HepG2 (cell line): ENCODE results near the gene TLCD3A. TPM values are rescaled to one million over a fixed set of nuclear protein-coding genes. Genes with fewer than 3 reads are reported as not detected.

ENCODE experiments used
- ATAC-seq: fragments of 200-7000 bp; cut with Tn5 transposase; 3 replicates; pipeline ENCODE4 v1.9.1; 2020; ENCODE audit warnings: mild to moderate bottlenecking, moderate library complexity
- Bru-seq: library from RNA; stranded (reverse); fragments of 400-500 nt; gene quantifications from one replicate; lab custom pipeline; 2021; lab: Mats Ljungman, UMichigan
- BruChase-seq, 2 experiments: library from RNA; stranded (reverse); fragments of 400-500 nt; gene quantifications; one replicate each; lab custom pipeline; 2021; lab: Mats Ljungman, UMichigan
- BruUV-seq: library from RNA; stranded (reverse); fragments of 400-500 nt; replicated peaks from 2 replicates; lab custom pipeline; 2021; lab: Mats Ljungman, UMichigan
- CTCF ChIA-PET: fragments of 300-600 bp; formaldehyde crosslinking; extraction: SDS; loops from one replicate; lab custom pipeline; 2021; ENCODE audit warnings: low total read pairs, inconsistent platforms, low intra/inter-chr PET ratio; lab: Yijun Ruan, JAX
- POLR2A ChIA-PET: fragments of 350-600 bp; sonication (Branson Sonifier 250); formaldehyde crosslinking; loops from one replicate; lab custom pipeline; 2020; ENCODE audit warnings: antibody characterized with exemption, inconsistent platforms; lab: Yijun Ruan, JAX
- DNase-seq: peaks from one replicate; pipeline ENCODE4 v3.0.0-alpha.2; 2015; ENCODE audit warnings: low spot score
- FAIRE-seq: peaks from 3 replicates; lab custom pipeline; 2011; peaks lifted over from hg19 to GRCh38; lab: Jason Lieb, UNC
- H2AFZ ChIP-seq: one replicate; pipeline ENCODE4 v1.6.1; 2011; ENCODE audit warnings: low read length, inconsistent platforms
- H3K27ac ChIP-seq: fragments of 300-600 bp; 3 replicates; pipeline ENCODE4 v1.8.0; 2011; ENCODE audit warnings: mixed run types, mild to moderate bottlenecking, mixed read lengths, low read length, inconsistent platforms; ENCODE audit not compliant: insufficient read depth; ENCODE audit errors: extremely low read length
- H3K27me3 ChIP-seq, 2 experiments: fragments of 200-600 bp in 1 of 2; 2 replicates in 1 of 2; 3 replicates in 1 of 2; pipeline versions ENCODE4 v1.6.0 to v1.8.0; 2011; ENCODE audit warnings: low read length in 2 of 2, mild to moderate bottlenecking in 2 of 2, moderate library complexity in 2 of 2, inconsistent platforms in 1 of 2; ENCODE audit not compliant: insufficient read depth in 2 of 2, control insufficient read depth in 1 of 2
- H3K36me3 ChIP-seq, 2 experiments: fragments of 200-600 bp in 1 of 2; replicated peaks in 1 of 2; 2 replicates in 1 of 2; 3 replicates in 1 of 2; pipeline versions ENCODE4 v1.5.1 to v1.8.0; 2011; ENCODE audit warnings: low read length in 2 of 2, inconsistent platforms in 1 of 2; ENCODE audit not compliant: insufficient read depth in 2 of 2, control insufficient read depth in 1 of 2
- H3K4me1 ChIP-seq: 2 replicates; pipeline ENCODE4 v1.5.1; 2012; ENCODE audit warnings: low read length, inconsistent platforms; ENCODE audit not compliant: insufficient read depth
- H3K4me2 ChIP-seq: 2 replicates; pipeline ENCODE4 v1.6.0; 2011; ENCODE audit warnings: low read depth, low read length, inconsistent platforms
- H3K4me3 ChIP-seq, 3 experiments: fragments of 200-600 bp in 1 of 3; sonication (generic), shearing (Covaris generic) in 1 of 3; replicated peaks in 1 of 3; 2 replicates each; pipeline ENCODE4 v1.5.1; 2011 to 2016; ENCODE audit warnings: low read length in 3 of 3, inconsistent platforms in 2 of 3, low read depth in 2 of 3, mild to moderate bottlenecking in 2 of 3, control low read depth in 1 of 3, mixed read lengths in 1 of 3; ENCODE audit not compliant: insufficient read depth in 1 of 3
- H3K79me2 ChIP-seq: one replicate; pipeline ENCODE4 v1.6.1; 2011; ENCODE audit warnings: low read length, inconsistent platforms; ENCODE audit not compliant: insufficient read depth
- H3K9ac ChIP-seq: 2 replicates; pipeline ENCODE4 v1.6.0; 2011; ENCODE audit warnings: mild to moderate bottlenecking, low read depth, low read length, inconsistent platforms; ENCODE audit not compliant: insufficient read depth
- H3K9me3 ChIP-seq: 2 replicates; pipeline ENCODE4 v1.5.1; 2012; ENCODE audit warnings: mild to moderate bottlenecking, low read length
- H4K20me1 ChIP-seq: 2 replicates; pipeline ENCODE4 v1.6.0; 2011; ENCODE audit warnings: inconsistent platforms, mild to moderate bottlenecking, low read length, moderate library complexity; ENCODE audit not compliant: insufficient read depth
- AGO2 ChIP-seq: fragments of 200-400 bp; formaldehyde crosslinking; optimal IDR thresholded peaks from 2 replicates; pipeline ENCODE3; 2017; ENCODE audit warnings: mild to moderate bottlenecking, low read depth, low read length, moderate library complexity
- HNRNPK ChIP-seq: fragments of 200-400 bp; formaldehyde crosslinking; IDR thresholded peaks from 2 replicates; pipeline ENCODE4 v1.6.1; 2018; ENCODE audit warnings: low read length, low read depth, moderate library complexity, mild to moderate bottlenecking; ENCODE audit not compliant: poor library complexity, severe bottlenecking
- HNRNPLL ChIP-seq: fragments of 200-400 bp; formaldehyde crosslinking; IDR thresholded peaks from 2 replicates; pipeline ENCODE4 v1.6.1; 2017; ENCODE audit warnings: mild to moderate bottlenecking, low read depth, low read length; ENCODE audit not compliant: poor library complexity, severe bottlenecking
- KAT8 ChIP-seq: IDR thresholded peaks from 2 replicates; pipeline ENCODE4 v1.6.1; 2016; ENCODE audit warnings: missing genetic modification reagents, missing compliant biosample characterization
- KLF12 ChIP-seq: sonication (generic); formaldehyde crosslinking; IDR thresholded peaks from 2 replicates; pipeline ENCODE4 v1.4.0; 2020; ENCODE audit warnings: missing genetic modification reagents, borderline replicate concordance
- MEIS2 ChIP-seq: sonication (generic); formaldehyde crosslinking; IDR thresholded peaks from 2 replicates; pipeline ENCODE4 v1.9.0; 2021; ENCODE audit warnings: mild to moderate bottlenecking, missing genetic modification reagents
- MXI1 ChIP-seq: IDR thresholded peaks from 3 replicates; pipeline ENCODE4 v1.6.1; 2012; ENCODE audit warnings: low read depth, low read length, inconsistent platforms, borderline replicate concordance
- REXO4 ChIP-seq: sonication (generic); formaldehyde crosslinking; IDR thresholded peaks from 2 replicates; pipeline ENCODE4 v1.8.0; 2022; ENCODE audit warnings: missing genetic modification reagents, mild to moderate bottlenecking, borderline replicate concordance
- TAF1 ChIP-seq: sonication (generic); formaldehyde crosslinking; IDR thresholded peaks from 2 replicates; pipeline ENCODE4 v1.4.0; 2020; ENCODE audit warnings: missing genetic modification reagents
- YEATS4 ChIP-seq: sonication (generic); formaldehyde crosslinking; IDR thresholded peaks from 2 replicates; pipeline ENCODE4 v1.4.0; 2020; ENCODE audit warnings: missing genetic modification reagents, borderline replicate concordance
- ZNF343 ChIP-seq: sonication (generic); formaldehyde crosslinking; IDR thresholded peaks from 2 replicates; pipeline ENCODE4 v1.4.0; 2020; ENCODE audit warnings: mild to moderate bottlenecking, missing genetic modification reagents
- ZNF430 ChIP-seq: sonication (generic); formaldehyde crosslinking; IDR thresholded peaks from 2 replicates; pipeline ENCODE4 v1.9.0; 2021; ENCODE audit warnings: mild to moderate bottlenecking, missing genetic modification reagents
- ZNF549 ChIP-seq: sonication (generic); formaldehyde crosslinking; IDR thresholded peaks from 2 replicates; pipeline ENCODE4 v1.5.0; 2020; ENCODE audit warnings: missing genetic modification reagents
- WGBS: methylation state at CpG from one replicate; pipeline ENCODE4 v1.1.6; 2017; ENCODE audit warnings: low lambda C conversion rate; 5-methylcytosine and 5-hydroxymethylcytosine counted together
- in situ Hi-C: cut with HindIII; loops from 2 replicates; pipeline ENCODE4 v1.10.0; 2017; ENCODE audit warnings: low pct_unique_long_range_greater_than_20kb; ENCODE audit not compliant: extremely low pct_ligation_motif_present
- intact Hi-C: fragments of 100-400 bp; cut with micrococcal nuclease; formaldehyde crosslinking; loops from one replicate; pipeline ENCODE4 v1.10.0; 2022; ENCODE audit not compliant: unreplicated experiment
- long read RNA-seq, 2 experiments: library from RNA in 1 of 2; library from polyadenylated mRNA in 1 of 2; stranded (forward) in 1 of 2; unstranded in 1 of 2; transcript quantifications; one replicate each; pipeline ENCODE4 v2.0.0, GENCODE V29; 2019 to 2022
- polyA minus RNA-seq, 3 experiments: library from RNA; depleted of rRNA, polyadenylated mRNA; stranded (reverse); fragments of >200 nt; gene quantifications; 2 replicates each; pipeline ENCODE4 v1.2.3, GENCODE V29; 2011; ENCODE audit warnings: low replicate concordance in 1 of 3
- polyA plus RNA-seq, 8 experiments: library from polyadenylated mRNA; depleted of rRNA in 3 of 8; stranded (reverse) in 7 of 8; unstranded in 1 of 8; fragments of >200 nt; fragmentation: Illumina TruSeq in 4 of 8; extraction: Trizol in 4 of 8; gene quantifications; 2 replicates each; pipeline versions ENCODE4 v1.2.1 to v1.2.3, GENCODE V29; 2011 to 2016; ENCODE audit warnings: low read depth in 4 of 8, missing spikeins in 1 of 8, mixed read lengths in 1 of 8; ENCODE audit not compliant: insufficient read depth in 1 of 8
- total RNA-seq, 5 experiments: library from RNA; depleted of rRNA; stranded (reverse); fragments of >200 nt; fragmentation: Illumina TruSeq; extraction: Trizol; gene quantifications; 2 replicates each; pipeline ENCODE4 v1.2.3, GENCODE V29; 2016; ENCODE audit warnings: low read depth in 1 of 5
- TF ChIP-seq, protein P1 (sequence below), 2 experiments: sonication (generic) in 1 of 2; formaldehyde crosslinking in 1 of 2; IDR thresholded peaks; 2 replicates each; pipeline versions ENCODE4 v1.4.0 to v1.6.1; 2018 to 2020; ENCODE audit warnings: missing genetic modification reagents in 2 of 2, borderline replicate concordance in 1 of 2, low read depth in 1 of 2, mild to moderate bottlenecking in 1 of 2, missing biosample characterization in 1 of 2

TLCD3A gene
- total RNA-seq (2016; rRNA removed; fragmentation: Illumina TruSeq; extraction: Trizol) (16.5 and 25.2 TPM in 2 replicates), polyA plus RNA-seq (2011; rRNA removed) (46.6 and 53.8 TPM in 2 replicates), polyA minus RNA-seq (2011; rRNA and poly(A)+ RNA removed; ENCODE audit: low replicate concordance) (112 and 176 TPM in 2 replicates), Bru-seq, nascent RNA (percentile 76 among the genes with signal in this experiment), BruChase-seq, experiment 1, labeled RNA remaining after a 6-hour chase (percentile 85 among the genes with signal in this experiment), BruChase-seq, experiment 2, labeled RNA remaining after a 2-hour chase (percentile 81 among the genes with signal in this experiment)
- 11.6 and 12.3 TPM in 2 replicates for total RNA-seq (2016; cell fraction: cytosol; rRNA removed; fragmentation: Illumina TruSeq; extraction: Trizol; ENCODE audit: low read depth)
- total RNA-seq (2016; cell fraction: insoluble cytoplasmic fraction; rRNA removed; fragmentation: Illumina TruSeq; extraction: Trizol) = 16.8 and 25.2 TPM in 2 replicates
- total RNA-seq (2016; cell fraction: membrane; rRNA removed; fragmentation: Illumina TruSeq; extraction: Trizol) = 24.8 and 30.1 TPM in 2 replicates
- 22.5 and 29.8 TPM in 2 replicates for total RNA-seq (2016; cell fraction: nucleus; rRNA removed; fragmentation: Illumina TruSeq; extraction: Trizol)
- 55.4 and 57.8 TPM in 2 replicates for polyA plus RNA-seq (2011; cell fraction: cytosol; rRNA removed)
- 29.5 and 29.7 TPM in 2 replicates for polyA plus RNA-seq (2011; cell fraction: nucleus; rRNA removed)
- 28.7 and 29.6 TPM in 2 replicates for polyA plus RNA-seq (2012)
- polyA plus RNA-seq (2016; cell fraction: cytosol; fragmentation: Illumina TruSeq; extraction: Trizol; ENCODE audit: low read depth) = 16.6 and 21.9 TPM in 2 replicates
- polyA plus RNA-seq (2016; cell fraction: insoluble cytoplasmic fraction; fragmentation: Illumina TruSeq; extraction: Trizol; ENCODE audit: low read depth) = 21.1 and 27.9 TPM in 2 replicates
- 30.8 and 33.2 TPM in 2 replicates for polyA plus RNA-seq (2016; cell fraction: membrane; fragmentation: Illumina TruSeq; extraction: Trizol; ENCODE audit: low read depth)
- 48.5 and 49.8 TPM in 2 replicates for polyA plus RNA-seq (2016; cell fraction: nucleus; fragmentation: Illumina TruSeq; extraction: Trizol; ENCODE audit: insufficient read depth, low read depth)
- polyA minus RNA-seq (2011; cell fraction: cytosol; rRNA and poly(A)+ RNA removed) = 36.8 and 39.7 TPM in 2 replicates
- polyA minus RNA-seq (2011; cell fraction: nucleus; rRNA and poly(A)+ RNA removed) = 18.0 and 23.5 TPM in 2 replicates
- long read RNA-seq, experiment 1, transcript FAM57A-202 (5 exons, 2,412 nt) = major isoform, 32 of 53 reads
- long read RNA-seq, experiment 1, transcript FAM57A-203 (4 exons, 2,386 nt) = minor isoform, 7 of 53 reads
- long read RNA-seq, experiment 1, partial matches to known transcripts = 3 of 53 reads
- long read RNA-seq, experiment 1, other reads (novel, unspliced or antisense) = 11 of 53 reads
- long read RNA-seq, experiment 2, partial matches to known transcripts = 27 of 89 reads
- long read RNA-seq, experiment 2, other reads (novel, unspliced or antisense) = 62 of 89 reads

- Histone ChIP-seq H3K79me2 (peaks cover 25% of the 10 kb centered on the region), H4K20me1 (no peaks in the 10 kb centered on the region), H3K27me3 (no peaks in the 10 kb centered on the region), H3K4me2 (peak within 1 kb of the TSS; percentile 97), H3K4me3 (peak within 1 kb of the TSS; percentile 81 to 86 (median 83)), H3K4me1 (peaks cover 53% of the 10 kb centered on the region), H3K9me3 (no peaks in the 10 kb centered on the region), H3K9ac (peak within 1 kb of the TSS; percentile 88), H3K36me3 (peaks cover 0 to 6% of the 10 kb centered on the region in 2 experiments; a peak in 2 of 5 replicates), H3K27ac (peak within 1 kb of the TSS; percentile 80), H2AFZ (peak within 1 kb of the TSS; percentile 23)
- DNase-seq (no peak), FAIRE-seq (no peak), ATAC-seq (peak; percentile 74)
- in situ Hi-C loops = no loop called here
- CTCF ChIA-PET = no interaction called here
- BruUV-seq = no TSS peak
- POLR2A ChIA-PET = interaction anchor here (1.2 kb wide), 1 partner anchor 13 kb away, joined by 3 read pairs; no protein-coding TSS in a partner anchor
- no CpG with 5 or more reads among the region's 126 CpGs for WGBS
- intact Hi-C loops = no loop called here
- TF ChIP-seq ZNF430 (CRISPR knock-in tag) = no peak; the same call in 1 of the 2 replicates
- TF ChIP-seq TAF1 (CRISPR knock-in tag) = peak; percentile 1; the same call in 1 of the 2 replicates
- 0 out of 2 replicates have a peak, but pooled peaks have one; percentile 39 for TF ChIP-seq ZNF549 (CRISPR knock-in tag)
- TF ChIP-seq YEATS4 (CRISPR knock-in tag) = peak; percentile 39; the same call in 1 of the 2 replicates
- no peak for TF ChIP-seq ZNF343
- TF ChIP-seq KLF12 = 0 out of 2 replicates have a peak, but pooled peaks have one; percentile 41
- TF ChIP-seq AGO2 = peak; percentile 75
- peak; percentile 26 for TF ChIP-seq HNRNPK
- peak; percentile 3 for TF ChIP-seq HNRNPLL
- TF ChIP-seq, protein P1, sequence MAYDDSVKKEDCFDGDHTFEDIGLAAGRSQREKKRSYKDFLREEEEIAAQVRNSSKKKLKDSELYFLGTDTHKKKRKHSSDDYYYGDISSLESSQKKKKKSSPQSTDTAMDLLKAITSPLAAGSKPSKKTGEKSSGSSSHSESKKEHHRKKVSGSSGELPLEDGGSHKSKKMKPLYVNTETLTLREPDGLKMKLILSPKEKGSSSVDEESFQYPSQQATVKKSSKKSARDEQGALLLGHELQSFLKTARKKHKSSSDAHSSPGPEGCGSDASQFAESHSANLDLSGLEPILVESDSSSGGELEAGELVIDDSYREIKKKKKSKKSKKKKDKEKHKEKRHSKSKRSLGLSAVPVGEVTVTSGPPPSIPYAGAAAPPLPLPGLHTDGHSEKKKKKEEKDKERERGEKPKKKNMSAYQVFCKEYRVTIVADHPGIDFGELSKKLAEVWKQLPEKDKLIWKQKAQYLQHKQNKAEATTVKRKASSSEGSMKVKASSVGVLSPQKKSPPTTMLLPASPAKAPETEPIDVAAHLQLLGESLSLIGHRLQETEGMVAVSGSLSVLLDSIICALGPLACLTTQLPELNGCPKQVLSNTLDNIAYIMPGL (CRISPR knock-in tag; IDR thresholded peaks at IDR 0.05; ENCODE audit: borderline replicate concordance in 1 of 2, low read depth in 1 of 2) = 0 out of 4 replicates have a peak, but pooled peaks of 1 of the 2 experiments have one; percentile 25
- TF ChIP-seq MXI1 = peak; percentile 9; the same call in 1 of the 3 replicates
- TF ChIP-seq REXO4 (CRISPR knock-in tag) = no peak
- 0 out of 2 replicates have a peak, but pooled peaks have one; percentile 49 for TF ChIP-seq KAT8
- peak; percentile 24; the same call in 1 of the 2 replicates for TF ChIP-seq MEIS2 (CRISPR knock-in tag)
Measured at GRCh38 chr17:732067-732901, at the start of gene TLCD3A. Gene TLCD3A (plus strand): TSS chr17:732596. CDS start chr17:732648, 52 bp downstream.
